Stimulated activated CD4-positive, alpha-beta T cell treated with anti-CD3 and anti-CD28 coated beads, Interleukin-12 subunit alpha, Interleukin-12 subunit beta, amount 100 ng/mL, for 24 hours (primary cell): Measurements from ENCODE around the gene CENPF.
A peak's percentile ranks its signal among the peaks of the same experiment; 100 is the strongest.
"Not testable (repeated sequence)": the region's sequence is repeated elsewhere in the genome, so short reads cannot be mapped to it uniquely, and the experiment has no call there.

ENCODE experiments used
- DNase-seq, 2 experiments: peaks; one replicate each; pipeline ENCODE4 v3.0.0-alpha.2; 2020; ENCODE audit warnings: low read depth in 2 of 2

Gene CENPF, protein sequence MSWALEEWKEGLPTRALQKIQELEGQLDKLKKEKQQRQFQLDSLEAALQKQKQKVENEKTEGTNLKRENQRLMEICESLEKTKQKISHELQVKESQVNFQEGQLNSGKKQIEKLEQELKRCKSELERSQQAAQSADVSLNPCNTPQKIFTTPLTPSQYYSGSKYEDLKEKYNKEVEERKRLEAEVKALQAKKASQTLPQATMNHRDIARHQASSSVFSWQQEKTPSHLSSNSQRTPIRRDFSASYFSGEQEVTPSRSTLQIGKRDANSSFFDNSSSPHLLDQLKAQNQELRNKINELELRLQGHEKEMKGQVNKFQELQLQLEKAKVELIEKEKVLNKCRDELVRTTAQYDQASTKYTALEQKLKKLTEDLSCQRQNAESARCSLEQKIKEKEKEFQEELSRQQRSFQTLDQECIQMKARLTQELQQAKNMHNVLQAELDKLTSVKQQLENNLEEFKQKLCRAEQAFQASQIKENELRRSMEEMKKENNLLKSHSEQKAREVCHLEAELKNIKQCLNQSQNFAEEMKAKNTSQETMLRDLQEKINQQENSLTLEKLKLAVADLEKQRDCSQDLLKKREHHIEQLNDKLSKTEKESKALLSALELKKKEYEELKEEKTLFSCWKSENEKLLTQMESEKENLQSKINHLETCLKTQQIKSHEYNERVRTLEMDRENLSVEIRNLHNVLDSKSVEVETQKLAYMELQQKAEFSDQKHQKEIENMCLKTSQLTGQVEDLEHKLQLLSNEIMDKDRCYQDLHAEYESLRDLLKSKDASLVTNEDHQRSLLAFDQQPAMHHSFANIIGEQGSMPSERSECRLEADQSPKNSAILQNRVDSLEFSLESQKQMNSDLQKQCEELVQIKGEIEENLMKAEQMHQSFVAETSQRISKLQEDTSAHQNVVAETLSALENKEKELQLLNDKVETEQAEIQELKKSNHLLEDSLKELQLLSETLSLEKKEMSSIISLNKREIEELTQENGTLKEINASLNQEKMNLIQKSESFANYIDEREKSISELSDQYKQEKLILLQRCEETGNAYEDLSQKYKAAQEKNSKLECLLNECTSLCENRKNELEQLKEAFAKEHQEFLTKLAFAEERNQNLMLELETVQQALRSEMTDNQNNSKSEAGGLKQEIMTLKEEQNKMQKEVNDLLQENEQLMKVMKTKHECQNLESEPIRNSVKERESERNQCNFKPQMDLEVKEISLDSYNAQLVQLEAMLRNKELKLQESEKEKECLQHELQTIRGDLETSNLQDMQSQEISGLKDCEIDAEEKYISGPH (N-terminal part only)

DNA sequence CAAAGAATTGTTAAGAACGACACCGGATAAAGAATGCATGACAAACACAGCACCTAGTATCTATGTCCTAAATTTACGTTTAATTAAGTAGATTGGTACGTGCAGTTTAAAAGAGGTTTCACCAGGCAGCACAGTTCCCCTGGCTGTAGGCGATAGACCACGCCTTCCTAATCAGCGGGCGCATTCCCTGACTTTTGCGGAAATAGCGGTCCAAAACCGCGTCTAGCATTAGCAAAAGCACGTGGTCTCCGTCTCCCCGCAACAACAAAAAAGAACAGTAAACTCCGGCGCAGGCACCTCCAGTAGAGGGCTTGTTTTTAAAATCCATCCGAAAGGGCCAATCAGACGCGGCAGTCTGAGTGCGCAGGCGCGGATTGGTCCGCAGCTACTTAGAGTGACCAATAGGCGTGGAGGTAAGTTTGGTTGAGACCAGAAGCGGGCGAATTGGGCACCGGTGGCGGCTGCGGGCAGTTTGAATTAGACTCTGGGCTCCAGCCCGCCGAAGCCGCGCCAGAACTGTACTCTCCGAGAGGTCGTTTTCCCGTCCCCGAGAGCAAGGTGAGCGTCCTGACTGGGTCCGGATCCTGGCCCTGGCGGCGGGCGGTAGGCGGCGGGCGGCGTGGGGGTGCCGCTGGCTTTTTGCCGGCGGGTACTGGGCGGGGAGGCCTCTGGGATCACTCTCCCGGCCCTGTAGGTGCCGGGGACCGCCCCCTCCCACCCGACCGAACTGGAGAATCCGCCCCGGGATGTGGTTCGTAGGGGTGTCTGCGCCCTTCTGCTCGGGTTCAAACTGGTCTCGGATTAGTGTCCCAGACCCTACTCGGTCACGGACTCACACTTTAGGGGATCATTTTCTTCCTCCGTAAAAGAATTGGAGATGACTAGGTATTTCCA is at the start of gene CENPF:
TSS of gene CENPF (plus strand) at position 432 of the 894 bp plus-strand sequence. CDS start 10,560 bp downstream, outside the sequence.
- peak; percentile 84 to 88 for DNase-seq

DNA sequence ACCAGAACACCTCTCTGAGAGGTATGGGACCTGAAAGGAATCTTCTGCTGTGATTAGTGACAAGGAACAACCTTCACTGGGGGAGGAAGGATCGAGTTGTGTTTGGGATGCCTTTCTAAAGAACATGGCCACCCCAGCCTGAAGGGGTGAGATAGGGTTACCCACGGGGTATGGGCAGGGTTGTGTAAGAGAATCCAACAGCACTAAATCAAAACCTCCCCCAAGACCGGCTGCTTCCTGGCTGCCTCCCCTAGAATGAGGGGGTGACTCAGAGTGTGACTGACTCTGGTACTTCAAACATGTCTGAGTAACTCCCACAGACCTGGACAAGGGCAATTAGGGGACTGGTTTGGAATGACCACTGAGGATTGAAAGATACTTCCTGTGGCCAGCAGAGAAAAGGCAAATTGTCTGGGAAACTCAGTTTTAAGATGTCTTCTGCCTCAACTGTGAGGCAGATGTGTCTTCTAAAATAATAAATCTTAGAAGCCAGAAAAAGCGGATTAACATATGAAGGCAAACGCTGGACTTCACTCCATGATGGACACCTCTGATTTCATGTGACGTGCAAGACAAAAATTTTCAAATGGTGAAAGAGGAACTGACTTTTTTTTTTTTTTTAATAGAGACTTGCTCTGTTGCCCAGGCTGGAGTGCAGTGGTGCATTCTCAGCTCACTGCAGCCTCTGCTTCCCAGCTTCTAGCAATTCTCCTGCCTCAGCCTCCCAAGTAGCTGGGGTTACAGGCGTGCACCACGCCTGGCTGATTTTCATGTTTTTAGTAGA is 44.9 kb upstream of the CENPF start:
- DNase-seq = no peak

DNA sequence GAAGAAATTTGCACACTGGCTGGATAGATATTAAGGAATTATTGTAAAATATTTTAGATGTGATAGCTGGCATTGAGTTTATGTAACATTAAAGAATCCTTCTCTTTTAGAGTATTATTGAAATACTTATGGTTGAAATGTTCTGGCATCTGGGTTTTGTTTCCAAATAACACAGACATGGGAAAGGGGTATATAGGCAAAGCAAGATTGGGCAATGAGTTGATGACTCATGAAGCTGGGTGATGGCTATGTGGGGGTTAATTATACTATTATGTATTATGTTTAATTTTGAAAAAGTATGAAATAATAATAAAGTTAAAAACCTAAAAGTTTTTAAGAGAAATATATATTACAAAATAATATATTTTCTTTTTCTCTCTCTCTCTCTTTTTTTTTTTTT is 39.1 kb upstream of the CENPF start:
- DNase-seq = no peak

DNA sequence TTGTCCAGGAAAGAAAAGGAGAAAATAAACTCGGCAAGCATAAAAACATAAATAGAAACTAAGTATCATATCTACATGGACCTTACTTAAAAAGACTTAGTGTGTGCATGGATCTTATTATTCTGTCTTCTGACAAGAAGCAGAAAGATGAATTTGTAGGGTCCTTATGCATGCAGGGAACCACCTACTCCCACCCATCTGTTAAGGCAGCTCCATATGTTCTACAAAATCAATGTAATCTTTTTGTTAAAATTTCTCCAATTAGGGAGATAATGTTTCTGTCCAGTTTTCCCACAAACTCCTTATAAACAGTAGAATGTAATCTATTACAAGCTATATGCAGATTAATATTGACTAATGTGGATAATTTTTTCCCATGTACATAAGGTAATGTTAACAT is 37.7 kb upstream of the CENPF start:
- no peak for DNase-seq

DNA sequence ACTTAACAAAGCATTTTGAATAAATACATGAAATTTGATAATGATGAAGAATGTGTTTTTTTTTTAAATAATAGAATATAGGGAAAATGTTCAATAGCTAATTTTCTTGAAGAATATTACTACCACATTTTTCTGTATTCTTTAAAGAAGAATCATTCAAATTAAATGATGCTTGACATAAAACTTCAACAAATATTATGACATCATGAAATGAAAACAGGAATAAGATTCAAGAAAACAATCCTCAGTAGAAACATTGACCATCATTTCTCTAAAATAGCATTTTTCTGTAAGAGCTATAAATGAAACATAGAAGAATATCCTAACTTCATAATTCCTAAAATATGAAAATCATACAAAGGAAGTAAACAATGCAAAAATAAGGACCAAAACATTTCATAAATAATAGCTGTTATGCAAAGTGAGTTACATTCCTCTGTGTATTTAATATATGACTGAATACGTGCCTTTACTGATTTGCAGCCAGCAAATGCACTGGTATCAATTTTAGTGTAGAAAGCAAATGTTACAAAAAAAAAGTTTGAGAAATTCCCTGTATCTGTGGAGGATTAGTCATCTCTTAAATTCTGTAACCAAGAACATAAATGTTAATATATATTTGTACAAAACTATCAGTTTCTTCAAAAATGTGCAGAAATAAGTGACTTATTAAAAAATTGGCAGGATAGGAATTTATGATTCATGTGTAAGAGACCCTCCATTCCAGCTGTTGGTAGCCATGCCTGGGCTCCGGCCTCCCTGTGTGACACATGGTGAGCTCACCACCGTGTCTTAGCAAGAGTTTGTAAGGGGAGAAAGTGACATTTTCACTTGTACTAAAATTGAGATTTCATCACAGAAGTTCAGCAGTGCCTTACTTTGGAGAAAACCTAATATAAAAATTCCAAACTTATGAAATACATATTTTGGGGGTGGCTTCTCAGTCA is 36.6 kb upstream of the CENPF start:
- no peak for DNase-seq

DNA sequence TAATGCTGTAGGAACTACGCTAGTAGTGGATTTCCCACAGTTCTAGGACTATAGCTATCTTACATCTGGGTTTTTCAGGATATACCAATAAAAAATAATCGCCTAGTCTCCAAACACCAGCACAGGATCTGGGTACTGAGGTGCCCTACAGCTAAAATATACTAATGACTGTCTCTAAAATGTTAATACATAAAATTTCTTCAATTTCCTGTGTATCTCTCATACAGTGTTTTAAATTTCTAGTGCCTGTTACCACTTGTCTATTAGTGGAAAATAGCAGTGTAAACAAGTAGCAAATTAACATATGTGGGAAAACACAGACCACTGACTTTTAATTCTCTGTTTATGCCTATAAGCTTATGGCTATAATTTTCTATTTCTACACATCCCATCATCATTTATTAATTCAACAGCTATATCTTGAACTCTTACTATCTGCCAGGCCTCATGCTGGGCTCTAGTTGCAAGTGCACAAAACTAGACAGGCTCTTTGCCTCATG is 35.5 kb upstream of the CENPF start:
- no peak for DNase-seq

DNA sequence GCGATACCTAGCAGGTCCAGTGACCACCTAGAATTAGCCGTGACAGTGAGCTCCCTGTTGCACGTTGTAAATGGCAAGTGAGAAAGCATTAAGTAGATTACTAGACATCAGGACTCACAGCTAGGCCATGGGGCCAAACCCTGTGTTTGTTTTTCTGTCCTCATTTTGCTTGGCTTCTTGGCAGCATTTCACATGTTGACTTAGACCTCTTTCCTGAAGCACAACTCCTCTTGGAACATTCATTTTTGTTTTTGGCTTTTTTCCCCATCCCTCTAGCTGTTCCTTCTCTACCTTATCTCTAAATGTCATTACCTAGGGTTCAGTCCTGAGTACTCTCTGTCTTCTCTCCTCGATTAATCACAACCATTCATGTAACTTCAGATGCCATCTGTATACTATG is 34.7 kb upstream of the CENPF start:
- DNase-seq = no peak

DNA sequence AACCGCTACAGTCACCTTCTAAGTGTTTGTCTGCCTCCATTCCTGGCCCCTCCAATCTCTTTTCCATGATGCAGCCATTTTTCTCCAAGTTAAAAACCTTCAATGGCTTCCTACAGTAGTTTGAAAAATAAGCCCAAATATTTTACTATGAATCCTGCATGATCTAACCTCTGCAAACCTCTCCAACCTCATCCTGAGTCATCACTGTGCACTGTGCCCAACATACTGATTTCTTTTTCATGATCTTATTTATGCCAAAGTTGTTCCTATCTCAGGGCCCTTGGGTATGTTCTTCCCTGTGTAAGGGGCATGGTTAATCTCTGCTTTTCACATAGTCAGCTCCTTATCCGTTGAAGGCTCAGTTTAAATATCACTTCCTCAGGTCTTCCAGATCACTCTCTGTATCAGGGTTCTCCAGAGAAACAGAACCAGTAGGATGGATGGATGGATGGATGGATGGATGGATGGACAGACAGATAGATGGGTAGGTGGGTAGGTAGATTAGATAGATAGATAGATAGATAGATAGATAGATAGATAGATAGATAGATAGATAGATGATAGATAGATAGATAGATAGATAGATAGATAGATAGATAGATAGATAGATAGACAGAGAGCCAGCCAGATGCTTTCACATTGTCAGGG is 33.5 kb upstream of the CENPF start:
- no peak for DNase-seq

DNA sequence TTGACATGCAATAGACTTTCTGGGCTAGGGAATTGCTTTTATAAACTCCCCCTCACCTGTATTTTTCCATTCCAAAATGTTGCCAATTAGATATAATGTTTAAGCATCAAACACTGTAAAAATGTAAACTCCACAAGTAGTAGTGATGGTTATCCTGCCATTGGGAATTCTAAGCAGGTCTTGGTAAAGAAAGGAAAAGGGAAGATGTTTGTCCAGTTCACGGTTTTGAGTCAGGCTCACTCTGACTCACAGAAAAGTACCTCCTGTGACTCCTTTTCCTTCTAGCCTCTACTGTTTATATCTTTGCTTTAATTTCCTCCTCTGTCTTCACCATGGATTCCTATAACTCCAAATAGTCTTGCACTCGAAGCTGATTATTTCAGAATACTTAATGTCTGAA is 32.6 kb upstream of the CENPF start:
- DNase-seq = no peak

DNA sequence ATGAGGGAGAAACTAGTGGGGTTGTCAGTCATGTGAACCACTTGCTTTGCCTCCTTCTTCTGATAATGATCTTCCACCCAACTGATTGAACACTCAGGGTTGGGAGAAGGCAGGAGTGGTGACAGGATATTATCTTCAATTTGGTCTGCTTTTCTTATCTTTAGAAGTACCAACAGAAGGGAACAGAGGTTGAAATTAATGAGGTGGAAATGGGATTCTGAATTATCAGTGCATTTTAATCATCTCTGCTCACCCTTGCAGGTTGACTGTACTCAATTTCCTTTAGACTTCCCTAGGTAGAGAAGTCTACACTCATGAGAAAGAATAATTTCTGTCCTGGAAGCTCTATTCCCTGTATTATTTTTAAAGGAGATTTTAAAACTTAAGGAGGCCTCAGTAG is 31.7 kb upstream of the CENPF start:
- no peak for DNase-seq

DNA sequence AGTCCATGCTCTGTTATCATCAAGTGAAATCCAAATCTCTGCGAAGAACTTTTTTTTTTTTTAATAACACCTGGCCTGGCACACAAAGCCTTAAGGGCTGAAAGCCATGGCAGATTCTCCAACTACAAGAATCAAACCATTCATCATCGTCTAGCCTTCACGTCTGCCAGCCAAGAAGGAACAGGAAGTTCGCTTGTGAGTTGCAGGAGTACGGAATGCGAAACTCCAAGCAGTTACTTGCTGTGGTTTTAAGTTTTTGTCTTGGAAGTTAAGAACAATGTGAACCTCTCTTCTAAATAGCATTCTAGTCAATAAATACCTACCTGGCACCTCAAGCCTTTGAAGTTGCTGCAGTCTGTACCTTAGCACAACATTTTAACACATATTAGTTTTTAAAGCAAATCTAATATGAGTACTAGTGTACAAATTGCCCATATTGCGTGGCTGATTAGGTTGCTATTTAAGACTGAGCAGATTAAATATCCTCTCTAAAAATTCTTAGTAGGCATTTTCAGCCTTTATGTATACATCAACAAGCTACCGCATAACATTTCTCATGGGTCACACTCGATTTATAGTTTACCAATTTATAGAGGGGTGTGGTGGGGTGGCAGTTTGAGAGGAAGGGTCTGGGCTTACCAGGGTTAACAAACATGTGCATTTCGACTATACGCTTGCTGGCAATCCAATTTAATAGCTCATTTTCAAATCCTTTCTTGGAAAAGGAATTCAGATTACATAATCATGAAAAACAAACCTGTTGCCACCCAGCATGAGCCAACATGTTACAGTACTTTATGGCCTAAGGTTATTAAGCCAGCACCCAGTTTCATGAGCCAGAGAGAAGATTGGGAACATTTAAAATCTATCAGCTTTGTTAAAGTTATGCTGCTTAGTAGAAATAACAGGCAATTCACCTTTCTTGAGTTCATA is 29.3 kb upstream of the CENPF start:
- no peak for DNase-seq

DNA sequence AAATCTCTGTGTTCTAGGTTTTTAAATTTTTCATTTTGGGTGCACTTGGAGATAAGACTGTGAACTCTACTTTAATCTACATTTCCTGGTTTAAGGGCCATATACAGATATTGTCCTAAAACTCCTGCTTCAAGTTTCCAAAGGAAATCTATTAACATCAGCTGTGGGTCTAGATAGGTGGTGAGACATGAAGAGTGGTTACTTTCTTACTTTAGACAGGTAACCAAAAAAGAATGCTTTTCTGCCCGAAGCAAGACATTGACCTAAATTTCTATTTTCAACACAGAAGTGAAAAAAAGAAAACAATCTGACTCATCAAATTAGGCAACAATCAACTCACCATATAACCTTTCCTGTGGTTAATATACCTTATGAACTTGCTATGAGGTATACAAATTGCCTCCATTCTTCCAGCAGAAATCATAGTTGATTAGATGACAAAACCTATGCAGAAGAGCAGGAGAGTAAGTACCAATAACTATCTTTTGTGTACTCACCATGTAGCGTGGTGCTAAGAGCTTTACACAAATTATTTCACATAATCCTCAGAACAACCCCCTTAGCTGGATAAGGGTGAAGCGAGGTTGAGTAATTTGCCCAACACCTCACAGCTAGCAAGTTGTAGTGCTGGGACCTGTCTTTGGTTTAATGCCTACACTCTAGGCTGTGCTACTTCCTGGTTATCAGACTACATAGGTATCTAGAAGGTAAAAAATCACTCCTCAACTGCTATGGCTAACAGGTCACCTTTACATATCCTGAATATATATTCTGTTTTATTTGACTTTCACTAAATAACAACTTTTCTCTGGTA is 28.2 kb upstream of the CENPF start:
- no peak for DNase-seq

DNA sequence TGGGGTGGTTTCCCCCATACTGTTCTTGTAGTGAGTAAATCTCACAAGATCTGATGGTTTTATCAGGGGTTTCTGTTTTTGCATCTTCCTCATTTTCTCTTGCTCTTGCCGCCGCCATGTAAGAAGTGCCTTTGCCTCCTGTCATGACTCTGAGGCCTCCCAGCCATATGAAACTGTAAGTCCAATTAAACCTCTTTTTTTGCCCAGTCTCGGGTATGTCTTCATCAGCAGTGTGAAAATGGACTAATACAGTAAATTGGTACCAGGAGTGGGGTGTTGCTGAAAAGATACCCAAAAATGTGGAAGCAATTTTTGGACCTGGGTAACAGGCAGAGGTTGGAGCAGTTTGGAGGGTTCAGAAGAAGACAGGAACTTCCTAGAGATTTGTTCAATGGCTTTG is 26.9 kb upstream of the CENPF start:
- DNase-seq = not testable (repeated sequence)

DNA sequence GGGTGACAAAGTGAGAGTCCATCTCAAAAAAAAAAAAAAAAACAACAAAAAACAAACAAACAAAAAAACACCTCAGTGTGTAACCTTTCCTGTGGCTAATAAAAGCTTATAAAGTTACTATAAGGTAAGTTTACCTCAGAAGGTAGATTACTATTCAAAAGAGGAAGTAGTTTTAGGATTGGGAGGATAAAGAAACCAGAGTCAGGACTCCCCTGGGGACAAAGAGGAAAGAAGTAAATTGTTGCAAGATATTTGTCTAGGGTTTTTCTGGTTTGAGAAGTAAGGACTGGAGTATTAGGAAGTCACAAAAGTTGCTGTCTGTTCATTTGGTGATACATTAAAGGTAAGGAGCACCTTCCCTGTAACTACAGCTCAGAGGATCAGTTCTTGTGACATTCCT is 23.8 kb upstream of the CENPF start:
- DNase-seq = no peak

DNA sequence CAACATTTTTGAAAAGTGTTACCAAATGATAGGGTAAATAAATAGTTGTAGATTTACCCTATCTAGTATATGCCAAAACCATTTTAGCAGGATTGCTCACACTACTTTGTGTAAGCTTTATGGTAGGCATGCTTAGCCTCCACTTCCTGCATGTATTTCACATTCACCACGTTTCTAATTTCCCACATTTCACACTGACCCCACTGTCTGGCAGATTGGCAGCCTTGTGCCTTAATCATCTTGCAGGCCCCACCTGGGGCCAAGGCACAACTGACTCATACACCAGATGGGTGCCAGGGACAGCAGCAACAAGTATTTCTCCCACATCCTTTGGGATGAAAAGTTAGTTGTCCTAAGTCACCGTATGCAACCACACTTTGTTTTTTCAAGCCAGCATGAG is 21.2 kb upstream of the CENPF start:
- DNase-seq = no peak

DNA sequence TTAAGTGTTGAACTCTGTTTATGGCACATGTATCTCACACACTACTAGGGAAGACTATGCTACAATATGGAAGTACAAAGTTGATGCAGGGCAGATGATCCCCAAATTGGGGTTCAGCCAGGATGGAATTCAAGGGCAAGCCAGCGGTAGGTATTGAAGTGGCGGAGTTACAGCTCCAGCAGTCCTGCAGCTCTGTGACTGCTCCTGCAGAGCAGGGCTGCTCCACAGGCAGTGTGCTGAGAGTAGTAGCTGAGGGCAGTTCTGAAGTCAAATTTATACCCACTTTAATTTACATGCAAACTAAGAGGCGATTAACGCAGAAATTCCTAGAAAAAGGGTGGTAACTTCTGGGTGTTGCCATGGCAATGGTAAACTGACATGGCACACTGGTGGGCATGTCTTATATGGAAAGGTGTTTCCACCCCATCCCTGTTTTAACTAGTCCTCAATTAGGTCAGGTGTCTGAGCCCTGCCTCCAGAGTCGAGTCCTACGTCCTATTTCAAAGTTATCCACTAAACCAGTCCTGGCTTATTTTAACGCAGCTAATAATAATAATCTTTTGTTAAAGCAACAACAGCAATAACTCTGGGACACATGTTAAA is 20.6 kb upstream of the CENPF start:
- DNase-seq = no peak
